ENCODE results near the gene SPON1. TPM values are rescaled to one million over a fixed set of nuclear protein-coding genes. Genes with fewer than 3 reads are reported as not detected.

Gene SPON1
- total RNA-seq, 1 experiment from 2014 or later, result 46.9 TPM

DNA sequence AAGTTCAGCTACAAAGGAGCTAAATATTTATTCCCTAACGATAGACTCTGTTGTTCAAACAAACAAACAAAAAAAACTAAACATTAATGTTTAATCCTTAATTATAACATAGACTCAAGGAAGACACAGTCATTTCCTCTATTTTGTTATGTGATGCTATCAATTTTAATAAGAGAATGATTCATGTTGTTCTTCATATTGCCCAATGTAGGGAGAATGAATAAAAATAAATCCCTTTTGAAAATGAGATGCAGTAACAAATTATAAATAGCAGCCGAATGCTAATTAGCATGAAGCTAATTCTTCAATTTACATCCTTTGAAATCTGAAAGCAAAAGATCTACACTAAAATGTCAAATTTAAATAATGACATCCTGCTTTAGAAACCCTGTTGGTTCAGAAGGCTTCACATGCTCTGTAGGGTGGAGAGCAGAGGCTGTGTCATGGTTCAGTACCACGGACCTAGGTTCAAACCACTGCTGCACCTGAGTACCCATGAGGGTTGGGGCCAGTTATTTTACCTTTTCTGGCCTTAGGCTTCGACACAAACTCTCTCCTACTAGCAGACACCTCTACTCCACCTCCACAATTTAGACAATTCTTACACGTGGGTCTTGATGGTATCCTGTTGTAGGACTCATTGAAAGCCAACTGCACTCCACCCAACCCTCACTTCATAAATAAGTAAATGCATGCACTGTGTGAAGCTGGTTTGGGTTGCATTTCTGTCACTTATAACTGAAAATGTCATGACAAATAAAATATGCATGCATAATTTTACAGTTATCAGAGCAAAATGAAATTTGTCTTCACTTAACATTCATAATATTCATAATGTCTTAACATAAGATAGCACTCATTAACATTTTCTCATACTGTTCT lies 307.4 kb downstream of the SPON1 start:
- peaks cover 2% of the 10 kb centered on the region for H3K36me3 ChIP-seq (ENCODE audit: control insufficient read depth, insufficient read depth, low read length)
- H3K4me3 Mint-ChIP-seq (ENCODE audit: unreplicated experiment), result no peak overlapping the region
- H3K27me3 ChIP-seq (replicated peaks; ENCODE audit: control insufficient read depth, insufficient read depth, low read length), result no peaks in the 10 kb centered on the region
- H3K4me1 ChIP-seq, result peaks cover 14% of the 10 kb centered on the region
- POLR2A ChIA-PET, result no interaction called here
- no peak for DNase-seq
- no peaks in the 10 kb centered on the region for H3K27me3 Mint-ChIP-seq (ENCODE audit: insufficient read depth, unreplicated experiment)
- H3K4me1 Mint-ChIP-seq (ENCODE audit: low read depth, unreplicated experiment), result peaks cover 17% of the 10 kb centered on the region
- no peak overlapping the region for H3K27ac Mint-ChIP-seq (ENCODE audit: unreplicated experiment)
- H3K9me3 ChIP-seq, result no peaks in the 10 kb centered on the region
- BruUV-seq (replicated peaks), result no TSS peak
- no peak overlapping the region for H3K4me3 ChIP-seq (ENCODE audit: low read depth, low read length)
- intact Hi-C loops (cut with micrococcal nuclease; ENCODE audit: unreplicated experiment), result no loop called here
- peaks cover 61% of the 10 kb centered on the region for H3K36me3 Mint-ChIP-seq (ENCODE audit: insufficient read depth, unreplicated experiment)
- no peaks in the 10 kb centered on the region for H3K9me3 Mint-ChIP-seq (ENCODE audit: unreplicated experiment)
- CTCF ChIA-PET, result no interaction called here
- TF ChIP-seq, protein P1, sequence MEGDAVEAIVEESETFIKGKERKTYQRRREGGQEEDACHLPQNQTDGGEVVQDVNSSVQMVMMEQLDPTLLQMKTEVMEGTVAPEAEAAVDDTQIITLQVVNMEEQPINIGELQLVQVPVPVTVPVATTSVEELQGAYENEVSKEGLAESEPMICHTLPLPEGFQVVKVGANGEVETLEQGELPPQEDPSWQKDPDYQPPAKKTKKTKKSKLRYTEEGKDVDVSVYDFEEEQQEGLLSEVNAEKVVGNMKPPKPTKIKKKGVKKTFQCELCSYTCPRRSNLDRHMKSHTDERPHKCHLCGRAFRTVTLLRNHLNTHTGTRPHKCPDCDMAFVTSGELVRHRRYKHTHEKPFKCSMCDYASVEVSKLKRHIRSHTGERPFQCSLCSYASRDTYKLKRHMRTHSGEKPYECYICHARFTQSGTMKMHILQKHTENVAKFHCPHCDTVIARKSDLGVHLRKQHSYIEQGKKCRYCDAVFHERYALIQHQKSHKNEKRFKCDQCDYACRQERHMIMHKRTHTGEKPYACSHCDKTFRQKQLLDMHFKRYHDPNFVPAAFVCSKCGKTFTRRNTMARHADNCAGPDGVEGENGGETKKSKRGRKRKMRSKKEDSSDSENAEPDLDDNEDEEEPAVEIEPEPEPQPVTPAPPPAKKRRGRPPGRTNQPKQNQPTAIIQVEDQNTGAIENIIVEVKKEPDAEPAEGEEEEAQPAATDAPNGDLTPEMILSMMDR (IDR thresholded peaks at IDR 0.05; ENCODE audit: insufficient read depth in 1 of 2, low read depth in 1 of 2, low read length in 1 of 2, severe bottlenecking in 1 of 2, unreplicated experiment in 1 of 2), result no peak

DNA sequence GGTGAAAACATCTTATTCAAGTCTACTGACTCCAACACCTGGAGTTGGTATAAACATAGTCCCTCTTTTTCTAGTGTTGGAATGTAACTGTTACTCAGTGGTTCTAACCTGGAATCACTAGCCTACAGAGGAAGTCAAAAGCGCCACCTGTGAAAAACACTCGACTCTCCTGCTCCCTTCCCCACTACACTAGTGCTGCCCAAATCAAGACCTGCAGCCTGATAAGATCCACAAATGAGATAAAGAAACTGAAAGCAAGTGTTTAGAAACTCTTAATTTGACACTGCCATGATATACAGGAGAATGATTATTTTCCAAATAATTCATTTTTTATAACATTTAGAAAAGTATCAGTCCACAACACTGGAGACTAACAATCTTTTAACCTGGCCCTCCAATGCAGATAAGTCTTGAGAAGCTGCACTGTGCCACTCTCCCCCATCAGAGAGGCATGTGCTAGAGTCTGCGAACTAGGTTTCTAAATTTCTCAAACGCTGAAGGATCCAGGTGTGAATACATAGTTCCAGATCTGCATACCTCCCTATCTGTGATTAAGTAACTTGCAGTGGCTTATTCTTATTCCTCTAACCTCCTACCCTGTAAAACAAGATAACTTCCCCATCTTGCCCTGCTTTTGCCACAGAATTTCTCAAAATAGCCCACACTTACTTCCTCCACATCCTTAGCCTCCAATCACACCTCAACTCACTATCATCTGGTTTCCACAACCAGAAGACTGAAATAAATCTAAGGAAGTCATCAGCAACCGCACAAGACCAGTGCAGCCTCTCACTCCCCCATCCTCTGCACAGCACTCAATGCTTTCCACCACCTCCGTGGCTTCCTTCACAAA lies 308.4 kb downstream of the SPON1 start:
- CTCF ChIA-PET, result no interaction called here
- H3K27me3 Mint-ChIP-seq (ENCODE audit: insufficient read depth, unreplicated experiment), result no peaks in the 10 kb centered on the region
- POLR2A ChIA-PET, result no interaction called here
- no peaks in the 10 kb centered on the region for H3K9me3 ChIP-seq
- peaks cover 62% of the 10 kb centered on the region for H3K36me3 Mint-ChIP-seq (ENCODE audit: insufficient read depth, unreplicated experiment)
- DNase-seq, result no peak
- intact Hi-C loops (cut with micrococcal nuclease; ENCODE audit: unreplicated experiment), result no loop called here
- H3K4me1 Mint-ChIP-seq (ENCODE audit: low read depth, unreplicated experiment), result peaks cover 17% of the 10 kb centered on the region
- H3K9me3 Mint-ChIP-seq (ENCODE audit: unreplicated experiment), result no peaks in the 10 kb centered on the region
- peaks cover 14% of the 10 kb centered on the region for H3K4me1 ChIP-seq
- no peak overlapping the region for H3K4me3 ChIP-seq (ENCODE audit: low read depth, low read length)
- no peak overlapping the region for H3K27ac Mint-ChIP-seq (ENCODE audit: unreplicated experiment)
- TF ChIP-seq, protein P1 (IDR thresholded peaks at IDR 0.05; ENCODE audit: insufficient read depth in 1 of 2, low read depth in 1 of 2, low read length in 1 of 2, severe bottlenecking in 1 of 2, unreplicated experiment in 1 of 2), result no peak
- H3K4me3 Mint-ChIP-seq (ENCODE audit: unreplicated experiment), result no peak overlapping the region
- BruUV-seq (replicated peaks), result no TSS peak
- H3K36me3 ChIP-seq (ENCODE audit: control insufficient read depth, insufficient read depth, low read length), result peaks cover under 1% of the 10 kb centered on the region
- H3K27me3 ChIP-seq (replicated peaks; ENCODE audit: control insufficient read depth, insufficient read depth, low read length), result no peaks in the 10 kb centered on the region

DNA sequence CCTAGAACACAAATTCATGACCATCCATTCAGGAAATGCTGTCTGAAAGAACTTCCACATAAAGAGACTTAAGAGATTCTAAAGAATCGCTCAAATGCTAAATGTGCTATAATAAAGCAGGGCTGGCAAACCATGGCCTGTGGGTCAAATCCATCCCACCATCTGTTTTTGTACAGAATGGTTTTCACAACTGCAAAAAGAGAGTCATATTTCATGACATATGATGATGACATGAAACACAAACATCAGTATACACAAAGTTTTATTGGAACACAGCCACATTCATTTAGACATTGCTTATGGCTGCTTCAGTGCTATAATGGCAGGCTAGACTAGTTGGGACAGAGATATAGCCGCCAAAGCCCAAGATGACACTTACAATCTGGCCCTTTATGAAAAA lies 311.4 kb downstream of the SPON1 start:
- H3K36me3 ChIP-seq (ENCODE audit: control insufficient read depth, insufficient read depth, low read length), result no peaks in the 10 kb centered on the region; the same call in 1 of the 2 replicates
- TF ChIP-seq, protein P1 (IDR thresholded peaks at IDR 0.05; ENCODE audit: insufficient read depth in 1 of 2, low read depth in 1 of 2, low read length in 1 of 2, severe bottlenecking in 1 of 2, unreplicated experiment in 1 of 2), result no peak
- peaks cover 14% of the 10 kb centered on the region for H3K4me1 ChIP-seq
- Mint-ChIP-seq H3K9me3 (ENCODE audit: unreplicated experiment) (no peaks in the 10 kb centered on the region), H3K27ac (ENCODE audit: unreplicated experiment) (no peak overlapping the region), H3K4me3 (ENCODE audit: unreplicated experiment) (no peak overlapping the region), H3K36me3 (ENCODE audit: insufficient read depth, unreplicated experiment) (peaks cover 63% of the 10 kb centered on the region), H3K4me1 (ENCODE audit: low read depth, unreplicated experiment) (peaks cover 17% of the 10 kb centered on the region), H3K27me3 (ENCODE audit: insufficient read depth, unreplicated experiment) (no peaks in the 10 kb centered on the region)
- ChIA-PET POLR2A (no interaction called here), CTCF (no interaction called here)
- no peaks in the 10 kb centered on the region for H3K27me3 ChIP-seq (replicated peaks; ENCODE audit: control insufficient read depth, insufficient read depth, low read length)
- H3K4me3 ChIP-seq (ENCODE audit: low read depth, low read length), result no peak overlapping the region
- H3K9me3 ChIP-seq, result 0 out of 2 replicates have a peak, but pooled peaks cover 6% of the 10 kb centered on the region
- intact Hi-C loops (cut with micrococcal nuclease; ENCODE audit: unreplicated experiment), result no loop called here
- no TSS peak for BruUV-seq (replicated peaks)
- no peak for DNase-seq
